NCI-H748 (cell line): ENCODE results near the gene IL11.

ENCODE experiments used
- DNase-seq: peaks from one replicate; lab custom pipeline; 2025; ENCODE audit not compliant: unreplicated experiment; lab: John Stamatoyannopoulos, UW

Gene IL11

GRCh38 chr19:55353803-55354697 lies 16.2 kb downstream of the IL11 start:
- DNase-seq, result peak; percentile 71

DNA sequence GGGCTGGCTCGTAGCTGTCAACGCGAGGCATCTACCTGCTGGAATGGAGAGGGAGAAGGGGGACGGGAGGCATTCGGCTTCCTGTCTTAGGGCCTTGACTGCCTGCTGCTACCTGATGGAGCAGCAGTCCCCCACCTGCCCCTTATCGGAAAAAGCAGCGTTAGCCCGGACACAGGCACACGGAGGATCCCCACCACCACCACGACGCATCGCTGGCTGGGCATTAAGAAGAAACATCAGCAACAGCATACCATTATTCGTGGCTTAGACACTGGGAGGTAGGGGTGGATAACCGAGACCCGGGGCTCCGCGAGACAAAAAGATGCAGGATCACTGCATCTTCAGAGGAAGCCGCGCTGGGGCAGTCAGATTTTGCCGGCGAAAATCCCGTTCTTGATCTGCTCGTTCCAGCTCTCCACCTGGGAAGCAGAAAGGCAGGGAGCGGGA lies 16.9 kb downstream of the IL11 start:
- DNase-seq, result peak; percentile 50

DNA sequence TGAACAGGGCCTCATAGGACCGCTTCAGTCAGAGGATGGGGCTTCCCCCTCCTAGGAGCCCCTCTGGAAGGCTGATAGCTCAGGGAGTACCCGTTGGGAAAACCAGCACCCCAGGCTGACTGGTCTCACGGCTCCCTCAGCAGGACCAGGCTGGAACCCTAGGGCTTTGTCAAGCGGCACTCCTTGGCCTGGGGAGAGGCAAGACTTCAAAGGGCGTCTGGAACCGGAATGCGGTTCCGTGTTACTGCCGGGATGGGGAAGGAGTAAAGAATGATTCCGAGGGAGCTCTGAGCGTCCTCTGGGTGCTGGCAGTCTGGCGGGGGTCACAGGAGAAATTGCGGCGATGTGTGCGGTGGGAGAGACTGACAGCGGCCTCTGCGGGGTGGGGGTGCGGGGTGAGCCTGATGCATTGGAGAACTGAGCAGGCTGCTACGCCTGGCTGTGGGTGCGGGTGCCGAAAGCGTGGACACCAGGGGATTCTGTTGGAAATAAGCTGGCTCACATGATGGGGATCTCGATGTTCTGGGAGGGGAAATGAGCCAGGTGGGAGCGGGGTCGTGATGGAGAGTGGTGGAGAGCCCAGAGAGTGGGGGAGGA lies 17.6 kb downstream of the IL11 start:
- no peak for DNase-seq

GRCh38 chr19:55352040-55352439 lies 18.2 kb downstream of the IL11 start:
- no peak for DNase-seq

- DNase-seq, result no peak
Measured at GRCh38 chr19:55350620-55351315, 19.5 kb downstream of the IL11 start.

- no peak for DNase-seq
Measured at GRCh38 chr19:55348317-55349034, 21.8 kb downstream of the IL11 start.

DNA sequence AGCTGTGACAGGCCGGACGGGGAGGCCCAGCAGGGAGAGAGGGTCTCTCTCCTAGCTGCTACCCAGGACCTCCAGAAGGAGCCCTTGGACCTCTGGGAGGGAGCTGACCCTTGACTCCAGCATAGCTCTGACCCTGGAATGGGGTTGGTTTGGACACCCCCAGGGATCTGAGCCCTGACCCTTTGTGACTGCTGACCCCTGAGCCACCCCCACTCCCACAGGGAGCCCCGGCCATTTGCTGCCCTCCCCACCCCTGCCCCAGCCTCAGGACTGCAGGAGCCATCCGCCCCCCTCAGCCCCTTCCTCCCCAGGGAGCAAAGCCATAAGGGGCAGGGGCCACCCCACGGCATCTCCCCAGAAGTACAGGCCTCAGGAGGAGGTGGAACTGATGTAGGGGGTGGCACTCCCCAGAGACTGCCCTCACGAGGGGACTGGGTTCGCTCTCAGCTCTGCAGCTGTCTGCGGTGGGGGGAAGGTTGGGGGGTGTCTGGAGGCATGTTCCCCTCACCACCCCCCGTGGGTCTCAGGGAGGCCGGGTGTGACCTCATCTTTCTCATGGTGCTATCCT lies 22.7 kb downstream of the IL11 start:
- DNase-seq, result no peak

DNA sequence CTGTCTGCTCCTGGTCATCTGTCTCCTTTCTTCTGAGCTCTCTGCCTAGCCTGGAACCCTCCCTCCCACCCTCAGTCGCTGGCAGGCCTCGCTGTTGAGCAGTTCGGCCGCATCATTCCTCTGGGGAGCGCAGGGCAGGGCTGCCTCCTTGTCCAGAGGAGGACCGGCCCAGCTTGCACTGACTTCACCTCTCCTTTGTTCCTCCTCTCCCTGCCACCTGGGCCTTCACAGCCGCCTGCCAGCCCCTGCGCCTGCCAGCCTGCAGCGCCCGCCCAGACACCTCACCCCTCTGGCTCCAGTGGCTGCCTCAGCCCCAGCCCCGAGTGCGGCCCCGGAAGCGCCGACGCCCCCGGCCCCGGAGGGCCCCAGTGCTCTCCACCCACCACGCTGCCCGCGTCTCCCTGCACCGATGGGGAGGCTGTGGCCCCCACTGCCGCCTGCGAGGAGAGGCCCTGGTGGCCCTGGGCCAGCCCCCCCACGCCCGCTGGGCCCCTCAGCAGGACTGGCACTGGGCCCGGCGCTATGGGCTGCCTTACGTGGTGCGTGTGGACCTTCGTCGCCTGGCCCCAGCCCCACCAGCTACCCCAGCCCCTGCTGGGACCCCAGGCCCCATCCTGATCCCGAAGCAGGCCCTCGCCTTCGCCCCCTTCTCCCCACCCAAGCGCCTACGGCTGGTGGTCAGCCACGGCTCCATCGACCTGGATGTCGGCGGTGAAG lies 23.4 kb downstream of the IL11 start:
- no peak for DNase-seq

DNA sequence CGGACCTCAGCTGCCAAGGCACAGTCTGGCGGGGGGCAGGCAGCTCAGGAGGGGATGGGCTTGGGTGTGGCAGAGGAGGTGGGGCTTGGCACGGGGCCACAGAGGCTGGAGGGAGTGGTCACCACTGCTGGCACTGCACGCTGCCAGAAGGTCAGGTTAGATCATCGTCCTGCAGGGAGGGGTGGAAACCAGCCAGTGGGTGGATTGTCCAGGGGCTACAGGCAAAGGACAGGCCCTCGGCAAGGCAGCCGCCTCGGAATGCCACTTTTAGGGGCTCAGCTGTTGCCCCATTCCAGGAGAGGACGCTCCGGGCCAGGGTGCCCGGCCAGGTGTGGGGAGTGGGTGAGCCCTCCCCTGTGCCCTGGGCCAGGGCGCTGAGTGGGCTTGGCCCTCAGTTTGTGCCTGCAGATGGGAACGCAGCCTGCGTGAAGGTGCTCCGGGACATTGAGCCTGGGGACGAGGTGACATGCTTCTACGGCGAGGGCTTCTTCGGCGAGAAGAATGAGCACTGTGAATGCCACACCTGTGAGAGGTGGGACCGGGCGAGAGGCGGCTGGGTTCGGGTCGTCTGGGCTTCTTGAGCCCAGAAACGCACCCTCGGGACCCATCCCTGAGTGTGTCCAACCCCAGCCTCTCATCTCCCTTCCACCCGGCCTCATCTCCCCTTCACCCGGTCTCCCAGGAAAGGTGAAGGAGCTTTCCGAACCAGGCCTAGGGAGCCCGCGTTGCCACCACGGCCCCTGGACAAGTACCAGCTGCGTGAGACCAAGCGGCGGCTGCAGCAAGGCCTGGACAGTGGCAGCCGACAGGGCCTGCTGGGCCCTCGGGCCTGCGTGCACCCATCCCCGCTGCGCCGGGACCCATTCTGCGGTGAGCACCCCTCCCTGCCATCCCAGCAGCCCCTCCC lies 24.2 kb downstream of the IL11 start:
- peak; percentile 59 for DNase-seq

DNA sequence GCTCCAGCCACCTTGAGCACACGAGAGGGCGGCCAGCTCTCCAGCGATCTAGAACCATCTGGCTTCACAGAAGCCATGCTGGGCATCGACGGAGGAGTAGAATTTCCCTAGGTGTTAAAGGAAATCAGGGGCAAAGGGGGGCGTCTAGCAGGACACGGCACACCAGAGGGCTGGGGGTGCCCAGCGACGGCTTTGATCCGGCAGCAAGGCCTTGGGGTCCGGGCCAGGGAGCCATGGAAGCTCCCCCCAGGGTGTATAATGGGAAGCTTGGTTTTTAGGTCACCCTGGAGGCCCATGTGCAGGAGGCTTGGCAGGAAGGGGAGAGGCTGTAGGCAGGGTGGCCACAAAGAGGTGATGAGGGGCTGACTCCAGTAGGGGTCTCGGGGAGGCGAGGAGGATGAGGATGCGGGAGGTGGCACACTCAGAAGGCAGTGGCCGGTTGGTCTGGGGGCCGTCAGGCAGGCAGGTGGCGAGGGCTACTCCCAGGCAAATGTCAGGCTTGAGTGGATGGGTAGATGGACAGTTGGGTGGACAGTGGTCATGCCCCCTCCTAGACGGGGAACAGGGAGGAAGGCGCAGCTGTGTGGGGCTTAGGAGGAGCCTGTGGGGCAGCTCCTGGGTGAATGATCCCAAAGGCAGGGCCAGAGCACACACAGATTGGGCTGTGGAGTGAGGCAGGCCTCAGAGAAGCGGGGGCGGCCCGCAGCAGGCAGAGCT lies 25.0 kb downstream of the IL11 start:
- DNase-seq, result no peak

DNA sequence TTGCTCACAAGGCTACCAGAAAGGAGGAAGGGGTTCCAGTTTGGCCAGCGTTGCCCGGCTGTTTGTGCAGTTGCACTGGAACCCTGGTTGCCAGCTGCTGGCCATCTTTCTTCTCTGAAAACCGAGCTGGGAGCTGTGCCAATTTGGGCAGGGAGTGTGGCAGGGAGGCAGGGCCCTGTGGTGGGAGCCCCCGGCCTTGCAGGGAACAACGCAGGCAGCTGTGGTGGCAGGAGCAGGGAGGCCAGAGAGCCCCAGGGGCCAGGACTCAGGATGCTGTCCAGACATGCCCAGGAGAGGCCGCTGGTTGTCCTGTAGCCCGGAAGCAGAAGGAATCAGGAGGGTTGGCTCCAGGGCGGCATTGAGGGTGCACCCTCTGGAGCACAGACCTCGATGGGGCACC lies 25.8 kb downstream of the IL11 start:
- DNase-seq, result no peak

- DNase-seq, result no peak
Measured at GRCh38 chr19:55341595-55342531, 28.4 kb downstream of the IL11 start.

DNA sequence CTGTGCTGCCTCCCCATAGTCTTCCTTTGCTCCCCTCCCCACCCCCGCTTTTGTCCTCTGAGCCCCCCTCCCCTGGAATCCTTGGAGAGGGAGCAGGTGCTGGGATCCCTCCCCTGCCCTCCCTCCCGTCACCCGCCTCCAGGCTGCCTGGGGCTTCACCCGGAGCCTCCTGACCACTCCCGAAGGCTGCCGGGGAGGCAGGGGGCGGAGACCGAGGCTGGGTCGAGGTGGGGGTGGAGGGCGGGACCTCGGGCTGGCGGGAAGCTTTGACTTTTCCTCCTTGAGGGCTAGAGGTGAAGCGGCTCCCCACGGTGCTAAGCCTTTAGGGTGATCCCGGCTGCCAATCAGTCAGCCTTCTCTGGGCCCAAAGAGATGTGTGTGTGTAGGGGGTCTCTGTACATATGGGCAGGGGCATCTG lies 29.1 kb downstream of the IL11 start:
- peak; percentile 90 for DNase-seq

GRCh38 chr19:55340784-55341147 lies 29.5 kb downstream of the IL11 start:
- DNase-seq, result no peak

DNA sequence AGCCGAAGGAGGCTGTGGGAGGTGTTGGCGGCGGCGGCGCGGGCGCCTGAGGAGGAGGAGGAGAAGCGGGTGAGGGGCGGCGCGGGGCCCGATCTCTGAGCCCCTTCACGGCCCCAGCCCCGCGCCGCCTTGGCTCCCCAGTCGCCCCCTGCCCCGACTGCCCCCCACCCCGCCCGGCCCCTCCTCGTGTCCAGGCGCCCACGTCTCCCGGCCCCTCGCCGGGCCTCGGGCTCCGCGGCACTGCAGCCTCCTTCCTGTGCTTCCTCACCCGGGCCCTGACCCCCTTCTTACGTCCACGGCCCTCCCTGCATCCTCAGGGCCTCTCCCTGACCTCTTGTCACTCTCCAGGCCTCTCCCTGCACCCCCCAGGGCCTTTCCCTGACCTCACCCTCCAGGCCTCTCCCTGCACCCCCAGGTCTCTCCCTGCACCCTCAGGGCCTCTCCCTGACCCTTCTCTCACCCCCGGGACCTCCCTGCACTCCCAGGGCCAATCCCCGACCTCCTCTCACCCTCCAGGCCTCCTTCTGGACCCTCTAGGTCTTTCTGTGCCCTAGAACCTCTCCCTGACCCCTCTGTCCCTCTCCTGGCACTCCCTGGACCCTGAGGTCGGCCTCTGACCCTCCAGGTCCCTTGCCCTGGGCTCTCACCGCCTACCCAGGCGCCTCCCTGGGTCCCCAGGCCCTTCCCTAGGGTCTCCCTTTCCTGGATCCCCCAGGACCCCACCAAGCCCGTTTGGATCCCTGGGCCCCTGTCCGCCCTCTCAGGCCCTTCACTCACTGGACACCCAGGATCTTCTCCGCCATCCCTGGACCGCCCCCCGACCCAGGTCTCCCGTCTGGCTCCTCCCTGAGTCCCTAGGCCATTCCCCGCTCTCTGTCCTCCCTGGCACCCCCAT lies 30.1 kb downstream of the IL11 start:
- peak; percentile 56 for DNase-seq

DNA sequence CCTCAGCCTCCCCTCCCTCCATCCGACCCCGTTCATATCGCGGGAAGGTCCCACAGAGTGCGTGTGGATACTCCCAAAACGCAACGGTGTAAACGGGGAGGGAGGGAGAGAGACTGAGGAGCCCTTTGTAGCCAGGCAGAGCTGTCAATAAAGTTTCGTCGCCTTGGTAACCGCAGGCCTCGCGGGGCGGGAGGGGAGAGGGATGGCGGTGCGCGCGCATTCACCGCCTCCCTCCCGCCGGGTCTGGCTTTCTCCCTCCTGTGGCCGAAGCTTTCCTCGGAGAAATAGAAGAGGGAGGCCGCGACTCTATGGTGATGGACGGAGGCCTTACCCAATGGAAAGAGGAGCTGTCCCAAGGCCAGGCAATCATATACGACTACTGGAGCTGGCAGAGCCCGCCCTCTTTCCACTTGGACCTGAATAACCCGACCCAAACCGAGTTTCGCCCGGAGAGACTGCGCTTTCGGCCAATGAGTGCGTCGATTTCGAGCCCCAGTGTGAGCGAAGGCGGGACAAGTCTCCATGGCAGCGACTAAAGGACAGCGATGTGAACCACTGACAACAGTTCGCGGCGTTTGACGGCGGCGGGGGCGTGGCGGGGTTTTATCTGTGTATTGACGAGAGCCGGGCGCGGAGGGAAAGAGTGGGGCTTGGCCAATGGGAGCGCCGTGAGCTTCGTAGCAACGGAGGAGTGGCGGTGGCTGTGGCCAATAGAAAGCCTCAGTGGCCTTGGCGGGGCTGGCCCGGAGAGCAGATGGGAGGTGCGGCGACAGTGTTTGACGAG lies 31.0 kb downstream of the IL11 start, which contains the start of gene KMT5C:
Gene KMT5C (plus strand): TSS at position 772 of the 784 bp plus-strand sequence. CDS start 2,061 bp downstream, outside the sequence.
- DNase-seq, result peak; percentile 100
